Ishikawa (cell line): Measurements from ENCODE around the gene SLC9A1.
A peak's percentile ranks its signal among the peaks of the same experiment; 100 is the strongest.

Experiments used
- CEBPB ChIP-seq: IDR thresholded peaks from 2 replicates; pipeline ENCODE4 v1.6.1; 2012
- CREB1 ChIP-seq: IDR thresholded peaks from 2 replicates; pipeline ENCODE4 v1.6.1; 2012; ENCODE audit warnings: low read depth
- EGR1 ChIP-seq: IDR thresholded peaks from 2 replicates; pipeline ENCODE4 v1.6.1; 2012
- EP300 ChIP-seq: IDR thresholded peaks from 2 replicates; pipeline ENCODE4 v1.6.1; 2012; ENCODE audit warnings: borderline replicate concordance
- FOXM1 ChIP-seq: IDR thresholded peaks from 2 replicates; pipeline ENCODE4 v1.6.1; 2012; ENCODE audit warnings: low read depth, borderline replicate concordance
- MAX ChIP-seq: IDR thresholded peaks from 2 replicates; pipeline ENCODE4 v1.6.1; 2012
- NFIC ChIP-seq: IDR thresholded peaks from 2 replicates; pipeline ENCODE4 v1.6.1; 2012
- RAD21 ChIP-seq: IDR thresholded peaks from 2 replicates; pipeline ENCODE4 v1.6.1; 2012; ENCODE audit warnings: low read depth
- REST ChIP-seq: IDR thresholded peaks from 2 replicates; pipeline ENCODE4 v1.6.1; 2012; ENCODE audit warnings: low read depth, mild to moderate bottlenecking
- TAF1 ChIP-seq: IDR thresholded peaks from 2 replicates; pipeline ENCODE4 v1.6.1; 2012; ENCODE audit warnings: low read depth, mild to moderate bottlenecking
- TCF12 ChIP-seq: IDR thresholded peaks from 2 replicates; pipeline ENCODE4 v1.6.1; 2012; ENCODE audit warnings: low read depth
- TEAD4 ChIP-seq: IDR thresholded peaks from 2 replicates; pipeline ENCODE4 v1.6.1; 2012
- USF1 ChIP-seq: IDR thresholded peaks from 2 replicates; pipeline ENCODE4 v1.6.1; 2012
- YY1 ChIP-seq: IDR thresholded peaks from 2 replicates; pipeline ENCODE4 v1.6.1; 2012; ENCODE audit warnings: low read depth
- ZBTB7A ChIP-seq: IDR thresholded peaks from 2 replicates; pipeline ENCODE4 v1.6.1; 2012; ENCODE audit warnings: low read depth

SLC9A1 gene

GRCh38 chr1:27077968-27078367, 77.0 kb downstream of the SLC9A1 start:
- TF ChIP-seq CREB1 (no peak), EP300 (no peak), RAD21 (no peak), TEAD4 (no peak), FOXM1 (no peak), YY1 (no peak), NFIC (no peak), REST (no peak), USF1 (no peak), EGR1 (no peak), CEBPB (no peak), TCF12 (no peak), MAX (no peak), ZBTB7A (no peak), TAF1 (no peak)

GRCh38 chr1:27076803-27077202, 78.1 kb downstream of the SLC9A1 start:
- TF ChIP-seq FOXM1 (no peak), NFIC (no peak), EP300 (no peak), EGR1 (no peak), TAF1 (no peak), CEBPB (no peak), CREB1 (no peak), TCF12 (no peak), REST (no peak), ZBTB7A (no peak), MAX (no peak), YY1 (no peak)

GRCh38 chr1:27074175-27074780, 80.6 kb downstream of the SLC9A1 start:
- TF ChIP-seq TCF12 (no peak), MAX (no peak), YY1 (no peak), EGR1 (no peak), RAD21 (no peak), TAF1 (no peak), CREB1 (no peak)

GRCh38 chr1:27071049-27071416, 83.9 kb downstream of the SLC9A1 start:
- no peak for TF ChIP-seq EP300
- TF ChIP-seq NFIC = 0 out of 2 replicates have a peak, but pooled peaks have one; percentile 17
- TF ChIP-seq TEAD4 = no peak

- TF ChIP-seq ZBTB7A (no peak), USF1 (0 out of 2 replicates have a peak, but pooled peaks have one; percentile 7)
These were observed 84.4 kb downstream of the SLC9A1 start for GRCh38 chr1:27070390-27071048.

- TF ChIP-seq USF1 (no peak), REST (no peak), CREB1 (no peak), TEAD4 (no peak), FOXM1 (no peak), ZBTB7A (no peak), EGR1 (no peak), TAF1 (no peak), CEBPB (no peak), YY1 (no peak), TCF12 (no peak)
These were observed 86.0 kb downstream of the SLC9A1 start for GRCh38 chr1:27068922-27069321.
